ENCODE measurements around the gene PLBD2.

PLBD2 gene

GRCh38 chr12:113371808-113372207 is 13.4 kb downstream of the PLBD2 start:
- no peak for DNase-seq

GRCh38 chr12:113372371-113372770 is 14.0 kb downstream of the PLBD2 start:
- DNase-seq: no peak

GRCh38 chr12:113373440-113373839 is 15.1 kb downstream of the PLBD2 start:
- no peak for DNase-seq

GRCh38 chr12:113373969-113374368 is 15.6 kb downstream of the PLBD2 start:
- DNase-seq: no peak

GRCh38 chr12:113374823-113375428 is 16.5 kb downstream of the PLBD2 start:
- DNase-seq: no peak

- DNase-seq: no peak
Measured at GRCh38 chr12:113378291-113378690, 19.9 kb downstream of the PLBD2 start.

GRCh38 chr12:113381220-113381619 is 22.8 kb downstream of the PLBD2 start:
- no peak for DNase-seq

GRCh38 chr12:113382206-113382605 is 23.8 kb downstream of the PLBD2 start:
- DNase-seq: no peak

- DNase-seq: no peak
Measured at GRCh38 chr12:113384778-113385177, 26.4 kb downstream of the PLBD2 start.

GRCh38 chr12:113385282-113385882 is 27.0 kb downstream of the PLBD2 start:
- DNase-seq: no peak

- DNase-seq: no peak
Measured at GRCh38 chr12:113386866-113387566, 28.6 kb downstream of the PLBD2 start.

- DNase-seq: no peak
Measured at GRCh38 chr12:113387631-113388030, 29.2 kb downstream of the PLBD2 start.

GRCh38 chr12:113388351-113388750 is 30.0 kb downstream of the PLBD2 start:
- DNase-seq: no peak

GRCh38 chr12:113390064-113391043 is 32.0 kb downstream of the PLBD2 start:
- DNase-seq: no peak

GRCh38 chr12:113391145-113391544 is 32.8 kb downstream of the PLBD2 start:
- DNase-seq: no peak

GRCh38 chr12:113391650-113392337 is 33.4 kb downstream of the PLBD2 start:
- no peak for DNase-seq

GRCh38 chr12:113392520-113392919 is 34.1 kb downstream of the PLBD2 start:
- DNase-seq: no peak

GRCh38 chr12:113392988-113393579 is 34.7 kb downstream of the PLBD2 start:
- no peak for DNase-seq

- no peak for DNase-seq
Measured at GRCh38 chr12:113393749-113394148, 35.4 kb downstream of the PLBD2 start.

GRCh38 chr12:113395119-113395518 is 36.7 kb downstream of the PLBD2 start:
- DNase-seq: no peak

GRCh38 chr12:113396200-113396599 is 37.8 kb downstream of the PLBD2 start:
- no peak for DNase-seq
